Tibial artery (tissue), 4 donors: ENCODE results near the gene KRTAP5-7.
A peak's percentile ranks its signal among the peaks of the same experiment; 100 is the strongest.
"Not testable (repeated sequence)": the region's sequence is repeated elsewhere in the genome, so short reads cannot be mapped to it uniquely, and the experiment has no call there.

ENCODE experiments used
- DNase-seq, 2 donors: peaks; one replicate each; pipeline ENCODE4 v3.0.0-alpha.2; 2019
- H3K27ac ChIP-seq, 2 donors: fragments of 200-600 bp; sonication (generic) in 1 of 2; 1 replicate in 1 of 2; 2 replicates in 1 of 2; pipeline ENCODE4 v1.5.1; 2018 to 2019; ENCODE audit warnings: mild to moderate bottlenecking in 1 of 2
- H3K27me3 ChIP-seq, 2 donors: fragments of 200-600 bp; sonication (generic) in 1 of 2; one replicate each; pipeline versions ENCODE4 v1.5.1 to v1.6.0; 2016 to 2019
- H3K36me3 ChIP-seq, 3 donors: fragments of 200-600 bp; sonication (generic) in 2 of 3; one replicate each; pipeline ENCODE4 v1.5.1; 2016 to 2019; ENCODE audit warnings: mild to moderate bottlenecking in 2 of 3
- H3K4me1 ChIP-seq, 4 donors: fragments of 200-600 bp; sonication (generic) in 2 of 4; 1 replicate in 3 of 4; 2 replicates in 1 of 4; pipeline ENCODE4 v1.5.1; 2016 to 2019
- H3K4me3 ChIP-seq, 2 donors: fragments of 200-600 bp; sonication (generic) in 1 of 2; 1 replicate in 1 of 2; 2 replicates in 1 of 2; pipeline ENCODE4 v1.5.1; 2018 to 2019; ENCODE audit warnings: mild to moderate bottlenecking in 2 of 2
- H3K9me3 ChIP-seq, 3 donors: fragments of 200-600 bp; sonication (generic) in 1 of 3; one replicate each; pipeline ENCODE4 v1.5.1; 2016 to 2019
- intact Hi-C: fragments of 100-400 bp; cut with DNase I; formaldehyde crosslinking; loops from one replicate; pipeline ENCODE4 v1.15.0; 2023; ENCODE audit warnings: low total_unique reads
- TF ChIP-seq, protein P1 (sequence below), 2 experiments: fragments of 200-600 bp in 1 of 2; fragments of 450-650 bp in 1 of 2; IDR thresholded peaks; one replicate each; pipeline ENCODE4 v1.5.1; 2017 to 2019; ENCODE audit warnings: antibody characterized with exemption in 2 of 2, mild to moderate bottlenecking in 1 of 2, moderate library complexity in 1 of 2

Gene KRTAP5-7

DNA sequence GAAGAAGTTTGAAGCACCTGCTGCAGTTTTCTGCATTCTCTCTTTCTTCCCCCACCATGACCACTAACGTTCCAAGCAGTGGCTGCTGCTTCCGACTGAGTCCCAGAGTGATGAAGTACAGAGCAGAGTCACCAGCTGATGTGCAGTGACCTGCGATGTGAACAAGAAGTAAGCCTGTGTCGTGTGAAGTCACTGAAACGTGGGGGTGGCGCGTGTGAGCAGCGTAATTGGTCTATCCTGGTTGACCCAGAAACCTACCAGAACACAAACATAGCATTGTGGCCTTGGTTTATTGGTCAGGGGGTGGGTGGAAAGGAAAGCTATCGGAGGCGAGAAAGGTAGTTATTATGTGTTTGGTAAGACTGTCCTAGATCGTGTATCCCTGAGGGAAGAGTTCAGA is 3.5 kb downstream of the KRTAP5-7 start:
- Histone ChIP-seq H3K36me3 (no peaks in the 10 kb centered on the region), H3K27me3 (no peaks in the 10 kb centered on the region), H3K4me3 (no peak overlapping the region), H3K4me1 (no peaks in the 10 kb centered on the region), H3K9me3 (peaks cover 0 to 5% (median 3%) of the 10 kb centered on the region in 3 donors), H3K27ac (no peak overlapping the region)
- intact Hi-C loops, result no loop called here
- DNase-seq, result peak in 1 of 2 donors; percentile 27
- TF ChIP-seq, protein P1, sequence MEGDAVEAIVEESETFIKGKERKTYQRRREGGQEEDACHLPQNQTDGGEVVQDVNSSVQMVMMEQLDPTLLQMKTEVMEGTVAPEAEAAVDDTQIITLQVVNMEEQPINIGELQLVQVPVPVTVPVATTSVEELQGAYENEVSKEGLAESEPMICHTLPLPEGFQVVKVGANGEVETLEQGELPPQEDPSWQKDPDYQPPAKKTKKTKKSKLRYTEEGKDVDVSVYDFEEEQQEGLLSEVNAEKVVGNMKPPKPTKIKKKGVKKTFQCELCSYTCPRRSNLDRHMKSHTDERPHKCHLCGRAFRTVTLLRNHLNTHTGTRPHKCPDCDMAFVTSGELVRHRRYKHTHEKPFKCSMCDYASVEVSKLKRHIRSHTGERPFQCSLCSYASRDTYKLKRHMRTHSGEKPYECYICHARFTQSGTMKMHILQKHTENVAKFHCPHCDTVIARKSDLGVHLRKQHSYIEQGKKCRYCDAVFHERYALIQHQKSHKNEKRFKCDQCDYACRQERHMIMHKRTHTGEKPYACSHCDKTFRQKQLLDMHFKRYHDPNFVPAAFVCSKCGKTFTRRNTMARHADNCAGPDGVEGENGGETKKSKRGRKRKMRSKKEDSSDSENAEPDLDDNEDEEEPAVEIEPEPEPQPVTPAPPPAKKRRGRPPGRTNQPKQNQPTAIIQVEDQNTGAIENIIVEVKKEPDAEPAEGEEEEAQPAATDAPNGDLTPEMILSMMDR (IDR thresholded peaks at IDR 0.05), result no peak

DNA sequence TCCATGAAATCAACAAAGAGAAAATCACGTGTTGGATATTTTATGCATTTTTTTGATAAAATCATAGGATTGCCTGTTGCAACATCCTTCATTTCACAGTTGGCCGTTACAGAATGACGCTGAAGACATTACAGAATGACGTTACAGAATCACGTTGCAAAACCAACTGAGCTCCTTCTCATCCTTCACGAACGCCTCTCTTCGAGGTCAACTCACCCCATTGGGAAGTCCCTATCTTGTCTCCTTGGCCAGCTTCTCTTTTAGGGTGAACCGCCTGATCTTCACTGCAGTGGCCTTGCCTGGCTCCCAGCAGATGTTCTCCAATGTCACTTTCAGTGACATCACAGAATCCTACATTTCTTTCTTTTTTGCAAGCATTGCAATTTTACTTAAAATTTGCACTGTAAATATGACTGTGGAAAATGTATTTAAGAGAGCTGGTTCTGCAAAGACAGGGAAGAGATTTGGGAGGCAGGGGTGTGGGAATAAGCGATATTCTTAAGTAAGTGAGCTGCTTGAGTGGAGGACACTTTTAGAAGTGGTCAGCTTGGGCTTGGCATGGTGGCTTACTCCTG is 5.1 kb downstream of the KRTAP5-7 start:
- H3K27ac ChIP-seq, result no peak overlapping the region
- H3K4me1 ChIP-seq, result no peaks in the 10 kb centered on the region
- H3K27me3 ChIP-seq, result no peaks in the 10 kb centered on the region
- H3K4me3 ChIP-seq, result no peak overlapping the region
- no peaks in the 10 kb centered on the region for H3K36me3 ChIP-seq
- H3K9me3 ChIP-seq, result no peaks in the 10 kb centered on the region
- DNase-seq, result peak in 1 of 2 donors; percentile 6
- intact Hi-C loops, result no loop called here
- TF ChIP-seq, protein P1 (IDR thresholded peaks at IDR 0.05), result no peak

DNA sequence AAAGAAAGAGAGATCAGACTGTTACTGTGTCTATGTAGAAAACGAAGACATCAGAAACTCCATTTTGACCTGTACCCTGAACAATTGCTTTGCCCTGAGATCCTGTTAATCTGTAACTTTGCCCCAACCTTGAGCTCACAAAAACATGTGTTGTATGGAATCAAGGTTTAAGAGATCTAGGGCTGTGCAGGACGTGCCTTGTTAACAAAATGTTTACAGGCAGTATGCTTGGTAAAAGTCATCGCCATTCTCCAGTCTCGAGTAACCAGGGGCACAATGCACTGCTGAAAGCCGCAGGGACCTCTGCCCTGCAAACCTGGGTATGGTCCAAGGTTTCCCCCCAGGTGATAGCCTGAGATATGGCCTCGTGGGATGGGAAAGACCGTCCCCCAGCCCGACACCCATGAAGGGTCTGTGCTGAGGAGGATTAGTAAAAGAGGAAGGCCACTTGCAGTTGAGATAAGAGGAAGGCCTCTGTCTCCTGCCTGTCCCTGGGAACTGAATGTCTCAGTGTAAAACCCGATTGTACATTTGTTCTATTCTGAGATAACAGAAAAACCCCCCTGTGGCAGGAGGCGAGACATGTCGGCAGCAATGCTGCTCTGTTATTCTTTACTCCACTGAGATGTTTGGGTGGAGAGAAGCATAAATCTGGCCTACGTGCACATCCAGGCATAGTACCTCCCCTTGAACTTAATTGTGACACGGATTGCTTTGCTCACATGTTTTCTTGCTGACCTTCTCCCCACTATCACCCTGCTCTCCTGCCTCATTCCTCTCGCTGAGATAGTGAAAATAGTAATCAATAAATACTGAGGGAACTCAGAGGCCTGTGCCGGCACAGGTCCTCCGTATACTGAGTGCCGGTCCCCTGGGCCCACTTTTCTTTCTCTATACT is 7.9 kb downstream of the KRTAP5-7 start:
- H3K9me3 ChIP-seq, H3K4me3 ChIP-seq, H3K27me3 ChIP-seq, H3K36me3 ChIP-seq, intact Hi-C loops, DNase-seq, H3K27ac ChIP-seq, H3K4me1 ChIP-seq: not testable (repeated sequence)

DNA sequence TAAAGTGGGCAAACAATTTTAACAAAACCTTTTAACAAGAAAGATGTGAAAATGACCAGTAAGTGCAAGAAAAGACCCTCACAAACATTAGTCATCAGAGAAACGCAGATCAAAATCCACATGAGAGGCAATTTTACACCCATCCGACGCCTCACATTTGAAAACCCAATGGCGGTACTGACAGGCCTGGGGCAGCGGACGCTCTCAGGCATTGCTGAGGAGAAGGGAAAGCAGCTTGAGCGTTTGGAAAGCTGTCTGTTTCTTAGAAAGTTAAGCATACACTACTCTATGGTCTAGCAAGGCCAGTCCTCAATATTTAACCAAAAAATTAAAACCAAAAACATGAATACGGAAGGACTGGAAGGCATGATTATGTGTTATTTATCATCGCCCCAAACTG is 8.8 kb downstream of the KRTAP5-7 start:
- no peaks in the 10 kb centered on the region for H3K9me3 ChIP-seq
- no peak overlapping the region for H3K27ac ChIP-seq
- TF ChIP-seq, protein P1 (IDR thresholded peaks at IDR 0.05), result no peak
- no peaks in the 10 kb centered on the region for H3K36me3 ChIP-seq
- intact Hi-C loops, result no loop called here
- H3K4me3 ChIP-seq, result no peak overlapping the region
- no peak for DNase-seq
- no peaks in the 10 kb centered on the region for H3K4me1 ChIP-seq
- no peaks in the 10 kb centered on the region for H3K27me3 ChIP-seq

DNA sequence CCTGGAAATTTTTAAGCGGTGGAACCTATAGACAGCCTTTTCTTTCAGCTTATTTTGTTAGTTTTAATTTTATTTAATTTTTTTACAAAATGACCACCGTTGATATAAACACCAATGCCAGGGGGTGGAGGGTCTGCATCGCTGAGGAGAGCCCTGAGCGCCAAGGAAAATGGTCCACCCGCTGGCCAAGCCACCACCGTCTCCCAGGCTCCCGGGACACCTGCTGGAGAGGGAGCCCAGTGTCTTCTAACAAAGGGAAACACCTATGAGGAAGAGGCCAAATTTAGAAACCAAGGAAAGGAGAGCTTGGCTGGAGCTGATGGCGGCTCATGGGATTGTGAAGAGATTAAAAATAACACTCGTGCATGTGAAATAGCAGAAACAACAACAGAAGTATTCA is 10.5 kb downstream of the KRTAP5-7 start:
- TF ChIP-seq, protein P1 (IDR thresholded peaks at IDR 0.05), result no peak
- intact Hi-C loops, result no loop called here
- no peak for DNase-seq
- Histone ChIP-seq H3K4me1 (no peaks in the 10 kb centered on the region), H3K36me3 (no peaks in the 10 kb centered on the region), H3K9me3 (no peaks in the 10 kb centered on the region), H3K4me3 (no peak overlapping the region), H3K27me3 (no peaks in the 10 kb centered on the region), H3K27ac (no peak overlapping the region)

DNA sequence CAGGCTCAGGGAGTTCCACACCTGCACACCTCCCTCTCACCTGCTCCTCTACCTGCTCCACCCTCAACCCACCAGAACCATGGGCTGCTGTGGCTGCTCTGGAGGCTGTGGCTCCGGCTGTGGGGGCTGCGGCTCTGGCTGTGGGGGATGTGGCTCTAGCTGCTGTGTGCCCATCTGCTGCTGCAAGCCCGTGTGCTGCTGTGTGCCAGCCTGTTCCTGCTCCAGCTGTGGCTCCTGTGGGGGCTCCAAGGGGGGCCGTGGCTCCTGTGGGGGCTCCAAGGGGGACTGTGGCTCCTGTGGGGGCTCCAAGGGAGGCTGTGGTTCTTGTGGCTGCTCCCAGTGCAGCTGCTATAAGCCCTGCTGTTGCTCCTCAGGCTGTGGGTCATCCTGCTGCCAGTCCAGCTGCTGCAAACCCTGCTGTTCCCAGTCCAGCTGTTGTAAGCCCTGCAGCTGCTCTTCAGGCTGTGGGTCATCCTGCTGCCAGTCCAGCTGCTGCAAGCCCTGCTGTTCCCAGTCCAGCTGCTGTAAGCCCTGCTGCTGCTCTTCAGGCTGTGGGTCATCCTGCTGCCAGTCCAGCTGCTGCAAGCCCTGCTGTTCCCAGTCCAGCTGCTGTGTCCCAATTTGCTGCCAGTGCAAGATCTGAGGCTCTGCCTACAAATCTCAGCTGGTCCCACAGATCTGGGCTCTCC is 11.1 kb downstream of the KRTAP5-7 start, which contains the start of gene KRTAP5-8:
TSS of gene KRTAP5-8 (plus strand) at position 49 of the 689 bp plus-strand sequence. CDS start at position 80, 31 bp downstream.
- H3K4me3 ChIP-seq, DNase-seq, H3K36me3 ChIP-seq, H3K27ac ChIP-seq, H3K9me3 ChIP-seq, intact Hi-C loops, H3K27me3 ChIP-seq, H3K4me1 ChIP-seq: not testable (repeated sequence)
